Measurements from ENCODE around the gene ACER1.

ACER1 gene

DNA sequence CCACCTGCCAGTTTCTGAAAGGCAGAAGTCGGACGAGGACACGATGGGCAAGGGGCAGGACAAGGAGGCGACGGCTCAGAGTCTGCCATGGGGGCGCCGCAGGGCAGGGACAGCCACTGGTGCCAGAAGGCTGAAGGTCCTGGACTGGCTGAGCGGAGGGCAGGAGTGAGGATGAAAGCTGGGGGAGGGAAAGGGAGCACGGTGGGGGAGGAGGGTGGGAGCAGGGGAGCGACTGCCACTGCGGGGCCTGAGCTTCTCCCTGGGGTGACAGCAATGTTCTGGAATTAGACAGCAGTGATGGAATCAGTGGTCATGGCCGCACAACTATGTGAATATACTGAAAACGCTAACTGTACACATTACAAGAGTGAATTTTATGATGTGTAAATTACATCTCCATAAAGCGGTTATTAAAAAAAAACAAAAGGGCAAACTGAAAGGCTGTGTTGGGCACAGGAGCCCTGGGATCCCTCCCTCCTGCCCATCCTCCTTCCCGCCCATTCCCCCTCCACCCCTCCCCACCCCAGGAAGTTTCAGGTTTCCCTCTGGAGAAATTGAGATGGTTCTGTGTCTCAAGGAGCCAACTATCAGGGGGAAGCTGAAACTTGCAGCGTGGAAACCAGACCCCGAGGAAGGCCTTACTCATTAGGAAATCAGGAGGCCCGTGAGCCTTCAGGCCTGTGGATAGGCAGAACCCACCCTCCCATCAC lies 69.5 kb downstream of the ACER1 start:
- no peak for DNase-seq

DNA sequence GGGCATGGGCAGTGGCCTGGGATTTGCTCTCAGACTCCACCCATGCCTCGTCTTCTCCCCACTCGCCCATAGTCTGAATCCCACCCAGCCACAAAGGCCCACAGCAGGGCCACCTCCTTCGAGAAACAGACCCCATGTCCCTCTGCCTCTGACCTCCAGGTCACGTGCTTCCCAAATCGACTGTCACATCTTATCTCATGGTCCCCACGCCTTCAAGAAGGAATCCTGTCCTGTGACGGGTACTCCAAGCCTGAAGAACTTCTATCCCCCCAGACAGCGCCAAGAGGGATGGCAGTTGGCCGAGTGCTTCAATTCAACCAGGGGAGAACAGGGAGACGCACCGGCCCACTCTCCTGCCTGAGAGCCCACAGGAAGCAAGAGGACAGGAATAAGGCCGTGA lies 70.1 kb downstream of the ACER1 start:
- DNase-seq = no peak

DNA sequence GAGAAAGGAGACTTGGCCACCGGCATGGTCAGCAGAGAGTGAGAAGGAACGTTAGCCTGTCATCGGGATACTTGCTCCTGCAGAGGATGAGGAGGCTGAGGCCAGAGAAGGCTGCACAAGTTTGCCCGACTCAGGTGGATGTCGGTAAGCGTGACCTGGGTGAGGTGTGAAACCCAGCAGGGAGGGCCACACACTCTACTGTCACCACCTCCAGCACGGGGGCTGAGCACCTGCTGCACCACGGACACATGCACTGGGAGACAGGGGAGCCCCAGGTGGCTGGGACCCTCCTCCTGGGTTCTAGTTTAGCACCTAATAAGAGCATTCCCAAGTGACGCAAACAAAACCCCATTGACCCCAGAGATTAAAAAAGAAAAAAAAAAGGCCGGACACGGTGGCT lies 70.9 kb downstream of the ACER1 start:
- no peak for DNase-seq

DNA sequence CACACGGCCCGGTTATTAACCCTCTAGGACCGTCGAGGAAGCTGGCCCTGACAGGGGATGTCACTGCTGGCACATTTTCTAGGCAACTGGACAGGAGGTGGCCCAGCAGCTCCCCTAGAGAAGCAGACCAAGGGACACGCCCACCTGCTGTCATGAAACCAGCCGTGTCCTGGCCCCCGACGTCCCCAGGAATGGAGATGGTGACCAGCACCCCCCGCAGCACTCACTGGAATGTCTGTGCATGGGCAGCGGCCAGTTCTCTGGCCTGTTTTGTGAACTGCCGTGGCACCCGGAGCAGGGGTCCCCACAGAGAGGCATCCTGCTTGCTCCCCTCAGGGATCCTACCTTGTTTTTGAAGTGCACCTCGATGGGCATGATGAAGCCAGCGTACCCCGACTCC lies 71.5 kb downstream of the ACER1 start:
- no peak for DNase-seq

DNA sequence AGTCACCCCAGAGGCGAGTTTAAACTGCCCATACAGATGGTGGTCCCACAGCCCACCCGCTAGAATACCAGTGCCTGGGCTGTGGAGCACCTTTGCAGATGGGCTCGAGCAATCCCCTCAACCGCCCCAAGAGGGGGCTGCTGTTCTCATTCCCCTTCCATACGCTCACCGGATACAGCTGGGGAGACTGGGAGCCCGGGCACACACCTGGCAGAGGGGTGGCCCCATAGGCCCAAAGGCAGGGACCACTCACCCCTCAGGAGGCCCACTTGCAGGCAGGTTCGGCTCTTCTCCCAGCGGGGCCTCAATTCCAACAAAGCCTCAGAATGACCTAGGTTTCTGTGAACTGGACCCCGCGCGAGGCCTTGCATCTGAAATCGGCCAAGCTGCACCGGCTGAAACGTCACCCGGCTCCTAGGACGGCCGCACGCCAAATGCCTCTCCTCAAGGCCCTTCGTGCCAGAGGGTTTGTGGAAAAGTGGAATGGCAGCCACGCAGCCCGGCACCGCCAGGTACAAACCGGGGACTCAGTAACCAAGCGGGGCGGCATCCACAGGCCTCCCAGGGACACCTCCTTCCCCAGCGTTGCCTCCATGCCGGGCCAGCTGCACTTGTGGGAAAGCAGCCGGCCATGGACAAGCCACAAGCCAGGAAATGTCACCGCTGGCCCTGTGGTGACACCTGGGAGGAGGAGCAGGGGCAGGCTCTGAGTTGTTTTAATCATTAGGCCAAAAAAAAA lies 72.3 kb downstream of the ACER1 start:
- peak; percentile 36 for DNase-seq

DNA sequence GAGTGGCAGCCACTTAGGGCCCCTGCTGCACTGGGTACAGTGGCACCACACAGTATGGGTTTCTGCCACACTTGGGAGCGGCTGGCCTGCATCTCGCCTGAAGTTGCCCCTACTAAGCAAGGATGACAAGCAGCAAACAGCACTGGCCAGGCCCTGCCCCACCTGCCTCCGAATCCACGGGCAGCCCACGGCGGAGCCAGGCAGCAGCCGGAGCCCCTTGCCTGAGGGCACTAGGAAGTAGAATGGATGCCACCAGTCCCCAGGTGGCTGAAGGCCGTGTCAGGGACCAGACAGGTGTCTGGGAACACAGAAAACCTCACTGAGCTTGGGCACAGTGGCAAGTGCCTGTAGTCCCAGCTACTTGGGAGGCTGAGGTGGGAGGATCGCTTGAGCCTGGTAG lies 73.0 kb downstream of the ACER1 start:
- DNase-seq = no peak

- DNase-seq = no peak
These were observed 74.0 kb downstream of the ACER1 start for GRCh38 chr19:6259312-6259861.

GRCh38 chr19:6258812-6259311 lies 74.5 kb downstream of the ACER1 start:
- no peak for DNase-seq
